Skeletal muscle tissue (tissue), 1 donor: ENCODE results near the gene LSR. TPM values are rescaled to one million over a fixed set of nuclear protein-coding genes. Genes with fewer than 3 reads are reported as not detected.

Source experiments
- total RNA-seq: library from RNA; depleted of rRNA; stranded (reverse); fragments of >200 nt; gene quantifications from one replicate; pipeline ENCODE4 v1.2.3, GENCODE V29; 2014

LSR gene
- total RNA-seq, 1 donor from 2014 or later: 0.52 TPM

Other genes with a start within 250 kb of the LSR start
- 17.7 TPM for gene GRAMD1A, start 248.7 kb upstream of the LSR start, total RNA-seq
- gene SCN1B, start 218.5 kb upstream of the LSR start, total RNA-seq: 1.6 TPM
- gene HPN, start 207.3 kb upstream of the LSR start, total RNA-seq: 0.52 TPM
- gene FXYD3, start 133.2 kb upstream of the LSR start, total RNA-seq: not detected
- gene LGI4, start 113.9 kb upstream of the LSR start, total RNA-seq: 5.2 TPM
- gene FXYD1, start 110.2 kb upstream of the LSR start, total RNA-seq: 45.4 TPM
- 0.52 TPM for gene FXYD7, start 105.7 kb upstream of the LSR start, total RNA-seq
- 7.3 TPM for gene FXYD5, start 94.3 kb upstream of the LSR start, total RNA-seq
- gene FAM187B, start 20.3 kb upstream of the LSR start, total RNA-seq: not detected
- gene USF2, start 20.0 kb downstream of the LSR start, total RNA-seq: 24.5 TPM
- not detected for gene HAMP, start 33.5 kb downstream of the LSR start, total RNA-seq
- 1.6 TPM for gene MAG, start 43.2 kb downstream of the LSR start, total RNA-seq
- 4.7 TPM for gene CD22, start 80.2 kb downstream of the LSR start, total RNA-seq
- not detected for gene FFAR1, start 98.9 kb downstream of the LSR start, total RNA-seq
- gene FFAR3, start 109.5 kb downstream of the LSR start, total RNA-seq: not detected
- gene GPR42, start 122.1 kb downstream of the LSR start, total RNA-seq: not detected
- 1.0 TPM for gene FFAR2, start 199.3 kb downstream of the LSR start, total RNA-seq
- not detected for gene KRTDAP, start 241.5 kb downstream of the LSR start, total RNA-seq